Astrocyte (in vitro differentiated cells and primary cell): ENCODE data around the gene MRPL4. TPM values are rescaled to one million over a fixed set of nuclear protein-coding genes. Genes with fewer than 3 reads are reported as not detected.

Source experiments
- DNase-seq: peaks from one replicate; pipeline ENCODE4 v3.0.0-alpha.2; 2010; ENCODE audit warnings: low read depth
- FAIRE-seq: peaks from 2 replicates; lab custom pipeline; 2011; peaks lifted over from hg19 to GRCh38; lab: Jason Lieb, UNC
- H2AFZ ChIP-seq: 2 replicates; pipeline ENCODE4 v1.6.0; 2012; ENCODE audit warnings: low read depth, low read length, inconsistent platforms
- H3K27ac ChIP-seq: 2 replicates; pipeline ENCODE4 v1.5.1; 2011; ENCODE audit warnings: low read depth, low read length, inconsistent platforms
- H3K27me3 ChIP-seq: 2 replicates; pipeline ENCODE4 v1.6.0; 2011; ENCODE audit warnings: low read length, inconsistent platforms; ENCODE audit not compliant: insufficient read depth
- H3K36me3 ChIP-seq: 2 replicates; pipeline ENCODE4 v1.5.1; 2011; ENCODE audit warnings: low read length, inconsistent platforms; ENCODE audit not compliant: insufficient read depth
- H3K4me1 ChIP-seq: 2 replicates; pipeline ENCODE4 v1.5.1; 2011; ENCODE audit warnings: low read length, inconsistent platforms; ENCODE audit not compliant: insufficient read depth
- H3K4me2 ChIP-seq: 2 replicates; pipeline ENCODE4 v1.6.0; 2012; ENCODE audit warnings: low read length, inconsistent platforms
- H3K4me3 ChIP-seq: 2 replicates; pipeline ENCODE4 v1.5.1; 2011; ENCODE audit warnings: low read depth, mild to moderate bottlenecking, low read length, inconsistent platforms; ENCODE audit not compliant: insufficient read depth
- H3K79me2 ChIP-seq: 2 replicates; pipeline ENCODE4 v1.6.0; 2012; ENCODE audit warnings: mild to moderate bottlenecking, low read length, inconsistent platforms; ENCODE audit not compliant: insufficient read depth
- H3K9ac ChIP-seq: 2 replicates; pipeline ENCODE4 v1.6.0; 2012; ENCODE audit warnings: mild to moderate bottlenecking, low read length, inconsistent platforms
- H3K9me3 ChIP-seq: 2 replicates; pipeline ENCODE4 v1.5.1; 2012; ENCODE audit warnings: low read depth, mild to moderate bottlenecking, low read length, inconsistent platforms; ENCODE audit not compliant: insufficient read depth
- H4K20me1 ChIP-seq: 2 replicates; pipeline ENCODE4 v1.6.0; 2012; ENCODE audit warnings: low read length, inconsistent platforms; ENCODE audit not compliant: insufficient read depth
- H3K27ac Mint-ChIP-seq: one replicate; pipeline ENCODE4 v1.8.0; 2021; ENCODE audit warnings: mild to moderate bottlenecking, mixed read lengths; ENCODE audit not compliant: unreplicated experiment
- H3K27me3 Mint-ChIP-seq: one replicate; pipeline ENCODE4 v1.8.0; 2021; ENCODE audit warnings: low read depth, mixed read lengths; ENCODE audit not compliant: unreplicated experiment
- H3K36me3 Mint-ChIP-seq: one replicate; pipeline ENCODE4 v1.8.0; 2021; ENCODE audit warnings: low read depth, mixed read lengths; ENCODE audit not compliant: unreplicated experiment
- H3K4me1 Mint-ChIP-seq: one replicate; pipeline ENCODE4 v1.8.0; 2021; ENCODE audit warnings: low read depth, mixed read lengths; ENCODE audit not compliant: unreplicated experiment
- H3K4me3 Mint-ChIP-seq: one replicate; pipeline ENCODE4 v1.8.0; 2021; ENCODE audit warnings: mild to moderate bottlenecking, moderate library complexity, mixed read lengths; ENCODE audit not compliant: unreplicated experiment
- H3K9me3 Mint-ChIP-seq: one replicate; pipeline ENCODE4 v1.8.0; 2021; ENCODE audit warnings: mild to moderate bottlenecking, mixed read lengths; ENCODE audit not compliant: unreplicated experiment
- EZH2 ChIP-seq: IDR thresholded peaks from 2 replicates; pipeline ENCODE4 v1.6.1; 2012; ENCODE audit warnings: mild to moderate bottlenecking, low read length, inconsistent platforms; ENCODE audit not compliant: insufficient read depth
- total RNA-seq: library from RNA; stranded (reverse); gene quantifications from 2 replicates; pipeline ENCODE4 v1.2.1, GENCODE V29; 2021
- TF ChIP-seq, protein P1 (sequence below): IDR thresholded peaks from 2 replicates; pipeline ENCODE4 v1.5.1; 2011; ENCODE audit warnings: low read depth, mild to moderate bottlenecking, inconsistent platforms, low read length, moderate library complexity; ENCODE audit not compliant: insufficient read depth

MRPL4 gene
- total RNA-seq, 1 donor from 2014 or later = 60.3 TPM

DNA sequence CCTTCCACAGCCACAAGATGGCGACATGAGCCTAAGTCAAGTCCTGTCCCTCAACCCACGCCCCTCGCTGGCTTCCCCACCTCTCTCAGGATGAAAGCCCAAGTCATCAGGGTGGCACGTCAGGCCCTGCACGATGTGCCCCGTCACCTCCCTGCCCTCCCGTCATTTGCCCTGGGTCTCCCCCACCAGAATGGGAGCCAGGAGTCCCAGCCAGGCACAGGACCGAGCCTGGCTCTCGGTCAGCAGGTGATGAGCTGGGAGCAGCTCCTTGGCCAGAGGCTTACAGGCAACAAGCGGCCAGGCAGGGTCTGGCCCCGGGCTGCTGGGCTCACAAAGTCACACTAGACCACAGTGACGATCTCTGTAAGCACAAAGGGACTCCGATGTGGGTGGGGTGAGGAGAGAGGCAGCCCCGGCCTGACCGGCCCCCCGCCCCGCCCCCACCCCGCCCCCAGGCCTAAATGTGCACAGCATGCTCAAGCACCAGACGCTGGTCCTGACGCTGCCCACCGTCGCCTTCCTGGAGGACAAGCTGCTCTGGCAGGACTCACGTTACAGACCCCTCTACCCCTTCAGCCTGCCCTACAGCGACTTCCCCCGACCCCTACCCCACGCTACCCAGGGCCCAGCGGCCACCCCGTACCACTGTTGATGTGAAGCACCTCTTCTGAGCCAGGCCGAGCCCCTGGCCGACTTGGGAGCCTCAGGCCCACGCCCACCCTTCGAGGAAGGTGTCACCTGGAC, 7.3 kb downstream of the MRPL4 start:
- Mint-ChIP-seq H3K36me3 (peaks cover 29% of the 10 kb centered on the region), H3K27me3 (no peaks in the 10 kb centered on the region), H3K9me3 (no peaks in the 10 kb centered on the region), H3K4me1 (peaks cover 4% of the 10 kb centered on the region), H3K4me3 (no peak overlapping the region), H3K27ac (no peak overlapping the region)
- no peaks in the 10 kb centered on the region for H3K27me3 ChIP-seq
- TF ChIP-seq EZH2 = no peak
- TF ChIP-seq, protein P1, sequence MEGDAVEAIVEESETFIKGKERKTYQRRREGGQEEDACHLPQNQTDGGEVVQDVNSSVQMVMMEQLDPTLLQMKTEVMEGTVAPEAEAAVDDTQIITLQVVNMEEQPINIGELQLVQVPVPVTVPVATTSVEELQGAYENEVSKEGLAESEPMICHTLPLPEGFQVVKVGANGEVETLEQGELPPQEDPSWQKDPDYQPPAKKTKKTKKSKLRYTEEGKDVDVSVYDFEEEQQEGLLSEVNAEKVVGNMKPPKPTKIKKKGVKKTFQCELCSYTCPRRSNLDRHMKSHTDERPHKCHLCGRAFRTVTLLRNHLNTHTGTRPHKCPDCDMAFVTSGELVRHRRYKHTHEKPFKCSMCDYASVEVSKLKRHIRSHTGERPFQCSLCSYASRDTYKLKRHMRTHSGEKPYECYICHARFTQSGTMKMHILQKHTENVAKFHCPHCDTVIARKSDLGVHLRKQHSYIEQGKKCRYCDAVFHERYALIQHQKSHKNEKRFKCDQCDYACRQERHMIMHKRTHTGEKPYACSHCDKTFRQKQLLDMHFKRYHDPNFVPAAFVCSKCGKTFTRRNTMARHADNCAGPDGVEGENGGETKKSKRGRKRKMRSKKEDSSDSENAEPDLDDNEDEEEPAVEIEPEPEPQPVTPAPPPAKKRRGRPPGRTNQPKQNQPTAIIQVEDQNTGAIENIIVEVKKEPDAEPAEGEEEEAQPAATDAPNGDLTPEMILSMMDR = peak; percentile 70
- no peak overlapping the region for H3K9ac ChIP-seq
- H2AFZ ChIP-seq = no peak overlapping the region
- no peak for FAIRE-seq
- DNase-seq = peak; percentile 62
- no peaks in the 10 kb centered on the region for H3K9me3 ChIP-seq
- H3K4me1 ChIP-seq = peaks cover 11% of the 10 kb centered on the region
- no peak overlapping the region for H3K27ac ChIP-seq
- peaks cover 13% of the 10 kb centered on the region for H3K36me3 ChIP-seq
- peaks cover 14% of the 10 kb centered on the region for H4K20me1 ChIP-seq
- no peak overlapping the region for H3K4me3 ChIP-seq
- peaks cover 2% of the 10 kb centered on the region for H3K79me2 ChIP-seq
- H3K4me2 ChIP-seq = no peak overlapping the region

DNA sequence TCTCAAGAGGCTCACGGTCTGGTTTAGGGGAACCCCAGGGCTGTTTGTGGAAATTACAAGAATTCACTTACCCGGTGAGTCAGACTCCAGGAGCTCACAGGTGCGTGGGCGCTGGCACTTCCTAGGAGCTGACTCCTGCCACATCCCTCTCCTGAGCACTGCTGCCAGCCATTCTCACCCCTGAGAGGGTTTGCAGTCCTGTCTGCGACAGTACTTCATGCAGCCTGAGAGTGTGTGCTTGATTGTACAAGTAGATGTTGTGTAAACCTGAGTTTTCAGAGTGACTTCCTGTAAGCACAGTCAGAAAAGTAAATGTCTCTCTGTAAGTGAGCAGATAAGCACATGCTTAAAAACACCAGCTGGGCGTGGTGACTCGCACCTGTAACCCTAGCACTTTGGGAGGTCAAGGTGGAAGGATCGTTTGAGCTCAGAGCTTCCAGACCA, 8.1 kb downstream of the MRPL4 start:
- Mint-ChIP-seq H3K36me3 (peaks cover 24% of the 10 kb centered on the region), H3K4me1 (peaks cover 4% of the 10 kb centered on the region), H3K9me3 (no peaks in the 10 kb centered on the region), H3K27me3 (no peaks in the 10 kb centered on the region), H3K4me3 (no peak overlapping the region), H3K27ac (no peak overlapping the region)
- FAIRE-seq (no peak), DNase-seq (peak; percentile 42)
- H3K36me3 ChIP-seq = peaks cover 7% of the 10 kb centered on the region
- H3K9ac ChIP-seq = no peak overlapping the region
- no peak overlapping the region for H3K4me3 ChIP-seq
- no peaks in the 10 kb centered on the region for H3K9me3 ChIP-seq
- H3K79me2 ChIP-seq = no peaks in the 10 kb centered on the region
- no peak for TF ChIP-seq EZH2
- TF ChIP-seq, protein P1 = no peak
- H2AFZ ChIP-seq = no peak overlapping the region
- H3K27me3 ChIP-seq = no peaks in the 10 kb centered on the region
- H3K4me2 ChIP-seq = no peak overlapping the region
- H4K20me1 ChIP-seq = peaks cover 13% of the 10 kb centered on the region
- peaks cover 11% of the 10 kb centered on the region for H3K4me1 ChIP-seq
- H3K27ac ChIP-seq = no peak overlapping the region

DNA sequence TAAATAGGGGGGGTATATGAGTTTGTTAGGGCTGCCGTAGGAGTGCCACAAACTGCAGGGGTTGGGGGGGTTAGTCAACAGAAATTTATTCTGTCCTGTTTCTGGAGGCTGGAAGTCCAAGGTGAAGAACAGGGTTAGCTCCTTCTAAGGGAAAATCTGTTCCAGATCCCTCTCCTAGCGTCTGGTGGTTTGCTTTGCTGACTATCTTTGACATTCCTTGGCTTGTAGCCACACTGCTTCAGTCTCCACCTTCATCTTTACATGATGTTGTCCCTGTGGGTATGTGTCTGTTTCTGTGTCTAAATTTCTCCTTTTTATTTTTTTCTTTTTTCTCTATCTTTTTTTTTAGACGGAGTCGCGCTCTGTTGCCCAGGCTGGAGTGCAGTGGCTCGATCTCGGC, 10.8 kb downstream of the MRPL4 start:
- Histone ChIP-seq H3K79me2 (no peaks in the 10 kb centered on the region), H3K4me2 (no peak overlapping the region), H3K27me3 (no peaks in the 10 kb centered on the region), H4K20me1 (peaks cover 5% of the 10 kb centered on the region), H3K27ac (no peak overlapping the region), H3K4me1 (peaks cover 11% of the 10 kb centered on the region), H3K9ac (no peak overlapping the region), H3K36me3 (peaks cover under 1% of the 10 kb centered on the region), H2AFZ (no peak overlapping the region), H3K9me3 (no peaks in the 10 kb centered on the region), H3K4me3 (no peak overlapping the region)
- Mint-ChIP-seq H3K4me1 (peaks cover 4% of the 10 kb centered on the region), H3K36me3 (peaks cover 10% of the 10 kb centered on the region), H3K27me3 (no peaks in the 10 kb centered on the region), H3K27ac (no peak overlapping the region), H3K4me3 (no peak overlapping the region), H3K9me3 (no peaks in the 10 kb centered on the region)
- no peak for FAIRE-seq
- no peak for DNase-seq
- TF ChIP-seq EZH2 = no peak
- TF ChIP-seq, protein P1 = no peak
